ENCODE results near the gene GCNT2.

GRCh38 chr6:10545482-10545881 is 24.3 kb downstream of the GCNT2 start:
- TF ChIP-seq POLR2A (IDR thresholded peaks at IDR 0.05; ENCODE audit: low read depth, low read length) (no peak), TAF1 (IDR thresholded peaks at IDR 0.05; ENCODE audit: borderline replicate concordance, low read depth, low read length) (no peak)
